Measurements from ENCODE around the gene TREML1.

- TF ChIP-seq POLR2A (IDR thresholded peaks at IDR 0.05; ENCODE audit: low read depth, low read length) (no peak), POLR2AphosphoS5 (IDR thresholded peaks at IDR 0.05; ENCODE audit: low read depth, low read length) (no peak)
Observed at GRCh38 chr6:41193884-41194283, 39.7 kb upstream of the TREML1 start.

Data from GM12892 (cell line).